Measurements from ENCODE around the gene AGXT2. TPM values are rescaled to one million over a fixed set of nuclear protein-coding genes. Genes with fewer than 3 reads are reported as not detected.

The AGXT2 gene
- total RNA-seq, 1 experiment from 2014 or later, result not detected

GRCh38 chr5:35012796-35013195, 35.0 kb downstream of the AGXT2 start:
- no peaks in the 10 kb centered on the region for H4K20me1 ChIP-seq (ENCODE audit: insufficient read depth)
- H3K4me2 ChIP-seq (ENCODE audit: low read length), result no peak overlapping the region
- no peaks in the 10 kb centered on the region for H3K9me2 ChIP-seq (ENCODE audit: insufficient read depth)
- no peak for DNase-seq (ENCODE audit: low read depth, low spot score)
- H3K9me3 ChIP-seq (ENCODE audit: control insufficient read depth in 1 of 2, insufficient read depth in 1 of 2, low read depth in 1 of 2, low read length in 2 of 2), result no peaks in the 10 kb centered on the region
- no peaks in the 10 kb centered on the region for H3K4me1 ChIP-seq (ENCODE audit: control insufficient read depth in 1 of 2, insufficient read depth in 2 of 2, low read length in 2 of 2)
- intact Hi-C loops (cut with micrococcal nuclease), result no loop called here
- H3K36me3 ChIP-seq (ENCODE audit: control insufficient read depth in 1 of 2, insufficient read depth in 2 of 2, low read length in 2 of 2), result no peaks in the 10 kb centered on the region
- CTCF ChIA-PET, result interaction anchor here (1.3 kb wide), 1 partner anchor 9 kb away, joined by 3 read pairs; no protein-coding TSS in a partner anchor
- H3K9ac ChIP-seq (ENCODE audit: low read length), result no peak overlapping the region
- POLR2A ChIA-PET, result no interaction called here
- TF ChIP-seq RAD21 (IDR thresholded peaks at IDR 0.05; ENCODE audit: low read depth) (no peak), MAX (IDR thresholded peaks at IDR 0.05) (no peak), SP1 (IDR thresholded peaks at IDR 0.05; ENCODE audit: low read depth) (no peak), ATF3 (IDR thresholded peaks at IDR 0.05) (no peak), EZH2phosphoT487 (IDR thresholded peaks at IDR 0.05; ENCODE audit: borderline replicate concordance) (no peak), POLR2A (IDR thresholded peaks at IDR 0.05; ENCODE audit: borderline replicate concordance, extremely low read depth, insufficient read depth, insufficient read length) (no peak), ZFX (IDR thresholded peaks at IDR 0.05) (no peak), ZNF274 (IDR thresholded peaks at IDR 0.05; ENCODE audit: low read depth, low read length) (no peak), ZBTB33 (IDR thresholded peaks at IDR 0.05; ENCODE audit: extremely low read depth, insufficient replicate concordance, low read length) (no peak), YY1 (IDR thresholded peaks at IDR 0.05; ENCODE audit: extremely low read depth, insufficient replicate concordance, low read depth, low read length) (no peak), JUND (IDR thresholded peaks at IDR 0.05) (no peak), EZH2 (IDR thresholded peaks at IDR 0.05) (no peak), EGR1 (IDR thresholded peaks at IDR 0.05; ENCODE audit: low read depth) (no peak), TCF7L2 (IDR thresholded peaks at IDR 0.05; ENCODE audit: borderline replicate concordance, extremely low read depth, insufficient read depth, insufficient read length) (no peak), POLR2AphosphoS5 (IDR thresholded peaks at IDR 0.05; ENCODE audit: low read depth, low read length) (no peak), CTCF (IDR thresholded peaks at IDR 0.05 in 2 of 3, conservative IDR thresholded peaks at IDR 0.05 in 1 of 3; ENCODE audit: borderline replicate concordance in 1 of 3, insufficient read depth in 1 of 3, low read depth in 2 of 3, low read length in 2 of 3) (no peak)
- H3K4me3 ChIP-seq (replicated peaks in 1 of 2; ENCODE audit: low read depth in 1 of 2, low read length in 2 of 2), result no peak overlapping the region
- H3K79me2 ChIP-seq (ENCODE audit: insufficient read depth, low read length), result no peaks in the 10 kb centered on the region
- ATAC-seq, result no peak
- RAD21 ChIA-PET (ENCODE audit: low non-redundant PET in 1 of 2, low total read pairs in 2 of 2, uncharacterized antibody in 2 of 2, unreplicated experiment in 2 of 2), result no interaction called here
- peaks cover 10% of the 10 kb centered on the region; the same call in 1 of the 2 replicates for H3K27me3 ChIP-seq (ENCODE audit: insufficient read depth, low read length)
- H3K27ac ChIP-seq (ENCODE audit: low read depth, low read length), result no peak overlapping the region
- H2AFZ ChIP-seq (ENCODE audit: low read depth, low read length, poor library complexity, severe bottlenecking), result no peak overlapping the region
- BruUV-seq (replicated peaks), result no TSS peak

Measured in HCT116 (cell line).